NCI-H128 (cell line): ENCODE measurements around the gene SDHAF1.
"Not testable (repeated sequence)": the region's sequence is repeated elsewhere in the genome, so short reads cannot be mapped to it uniquely, and the experiment has no call there.

ENCODE experiments used
- DNase-seq: peaks from one replicate; lab custom pipeline; 2025; ENCODE audit not compliant: unreplicated experiment; lab: John Stamatoyannopoulos, UW

Gene SDHAF1

GRCh38 chr19:36014012-36014924 lies 19.3 kb downstream of the SDHAF1 start, which contains the start of gene ALKBH6:
Gene ALKBH6, minus strand, starts transcription at chr19:36014213. Its CDS starts 816 bp downstream, at chr19:36013397.
- DNase-seq: peak; percentile 99

- DNase-seq: no peak
Observed at GRCh38 chr19:36019061-36019670, 24.2 kb downstream of the SDHAF1 start.

- no peak for DNase-seq
Observed at GRCh38 chr19:36023432-36023831, 28.4 kb downstream of the SDHAF1 start.

- DNase-seq: no peak
Observed at GRCh38 chr19:36025541-36025940, 30.6 kb downstream of the SDHAF1 start.

- DNase-seq: no peak
Observed at GRCh38 chr19:36026091-36026876, 31.3 kb downstream of the SDHAF1 start.

GRCh38 chr19:36027696-36028095 lies 32.7 kb downstream of the SDHAF1 start:
- DNase-seq: no peak

GRCh38 chr19:36028313-36029041 lies 33.5 kb downstream of the SDHAF1 start:
- no peak for DNase-seq

- DNase-seq: no peak
Observed at GRCh38 chr19:36030264-36031148, 35.5 kb downstream of the SDHAF1 start.

- no peak for DNase-seq
Observed at GRCh38 chr19:36031308-36031707, 36.3 kb downstream of the SDHAF1 start.

GRCh38 chr19:36032251-36033104 lies 37.5 kb downstream of the SDHAF1 start, which contains the start of gene CLIP3:
Gene CLIP3, minus strand, starts transcription at chr19:36032873. Its CDS starts 516 bp downstream, at chr19:36032357.
- peak; percentile 79 for DNase-seq

GRCh38 chr19:36040495-36040894 lies 45.5 kb downstream of the SDHAF1 start:
- DNase-seq: no peak

GRCh38 chr19:36041092-36041491 lies 46.1 kb downstream of the SDHAF1 start:
- not testable (repeated sequence) for DNase-seq

GRCh38 chr19:36041831-36042230 lies 46.8 kb downstream of the SDHAF1 start:
- no peak for DNase-seq

GRCh38 chr19:36043952-36044351 lies 49.0 kb downstream of the SDHAF1 start:
- DNase-seq: no peak
